ENCODE results near the gene REX1BD.

The REX1BD gene

DNA sequence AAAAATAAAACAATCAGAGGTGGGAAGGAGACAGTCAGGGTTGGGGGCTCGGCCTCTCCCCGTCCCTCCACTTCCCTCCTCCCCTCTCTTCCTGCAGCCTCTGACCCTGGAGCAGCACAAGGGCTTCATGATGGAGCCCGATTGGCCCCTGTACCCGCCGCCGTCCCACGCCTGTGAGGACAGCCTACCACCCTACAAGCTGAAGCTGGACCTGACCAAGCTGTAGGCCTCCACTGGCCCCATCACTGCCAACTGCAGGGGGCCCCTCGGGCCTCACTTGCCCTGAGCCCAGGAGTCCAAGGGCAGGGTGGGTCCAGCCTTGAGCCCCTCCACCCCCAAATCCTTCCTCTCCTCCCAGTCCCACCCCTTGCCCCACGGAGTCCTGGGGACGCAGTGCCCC lies 31.7 kb downstream of the REX1BD start:
- Histone ChIP-seq H3K4me3 (ENCODE audit: low read length) (no peak overlapping the region), H3K4me1 (ENCODE audit: insufficient read depth, low read length) (no peaks in the 10 kb centered on the region), H3K36me3 (ENCODE audit: insufficient read depth, low read length) (no peaks in the 10 kb centered on the region), H3K9me3 (ENCODE audit: low read length) (peaks cover 5% of the 10 kb centered on the region), H2AFZ (ENCODE audit: low read depth, low read length) (no peak overlapping the region), H3K27me3 (ENCODE audit: insufficient read depth, low read length) (peaks cover 4% of the 10 kb centered on the region)

DNA sequence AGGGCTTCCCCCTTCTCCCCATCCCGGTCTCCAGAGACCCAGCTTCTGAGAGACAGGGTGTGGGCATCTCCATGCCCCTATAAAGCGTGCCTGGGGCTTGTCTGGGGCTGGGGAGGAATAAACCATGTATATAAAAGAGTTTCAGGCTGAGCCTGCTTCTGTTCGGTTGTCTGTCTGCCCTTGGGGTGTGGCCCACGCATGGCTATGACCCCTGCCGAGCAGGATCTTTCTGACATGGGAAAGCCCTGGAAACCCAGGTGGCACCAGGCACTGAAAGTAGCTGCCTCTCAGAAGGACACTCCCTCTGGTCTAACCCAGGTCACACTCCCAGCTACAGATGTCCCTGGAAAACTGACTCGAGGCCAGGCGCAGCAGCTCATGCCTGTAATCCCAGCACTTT lies 32.3 kb downstream of the REX1BD start:
- H3K36me3 ChIP-seq (ENCODE audit: insufficient read depth, low read length): no peaks in the 10 kb centered on the region
- no peaks in the 10 kb centered on the region for H3K4me1 ChIP-seq (ENCODE audit: insufficient read depth, low read length)
- H3K27me3 ChIP-seq (ENCODE audit: insufficient read depth, low read length): peaks cover 1% of the 10 kb centered on the region
- no peak overlapping the region for H3K4me3 ChIP-seq (ENCODE audit: low read length)
- no peak overlapping the region for H2AFZ ChIP-seq (ENCODE audit: low read depth, low read length)
- H3K9me3 ChIP-seq (ENCODE audit: low read length): peaks cover 4% of the 10 kb centered on the region

DNA sequence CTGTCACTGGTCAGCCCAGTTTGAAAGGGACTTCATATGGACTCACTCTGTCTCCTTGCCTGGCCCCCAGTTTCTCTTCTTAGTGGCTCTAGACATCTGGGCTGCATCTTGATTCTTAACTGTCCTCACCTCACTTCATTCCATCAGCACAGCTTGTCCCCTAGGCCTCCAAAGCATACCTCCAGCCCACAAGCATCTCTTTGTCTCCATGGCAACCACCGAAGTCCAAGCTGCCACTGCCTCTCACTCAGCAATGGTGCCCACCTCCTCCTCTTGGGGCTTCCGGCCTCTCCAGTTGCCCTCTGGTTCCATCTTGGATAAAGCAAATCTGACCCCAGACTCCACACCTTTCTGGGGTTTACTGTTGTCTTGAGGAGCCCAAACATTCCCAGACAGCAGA lies 38.3 kb downstream of the REX1BD start:
- no peaks in the 10 kb centered on the region for H3K9me3 ChIP-seq (ENCODE audit: low read length)
- H3K27me3 ChIP-seq (ENCODE audit: insufficient read depth, low read length): no peaks in the 10 kb centered on the region
- no peak overlapping the region for H2AFZ ChIP-seq (ENCODE audit: low read depth, low read length)
- no peaks in the 10 kb centered on the region for H3K36me3 ChIP-seq (ENCODE audit: insufficient read depth, low read length)
- H3K4me3 ChIP-seq (ENCODE audit: low read length): no peak overlapping the region
- H3K4me1 ChIP-seq (ENCODE audit: insufficient read depth, low read length): peaks cover 13% of the 10 kb centered on the region

DNA sequence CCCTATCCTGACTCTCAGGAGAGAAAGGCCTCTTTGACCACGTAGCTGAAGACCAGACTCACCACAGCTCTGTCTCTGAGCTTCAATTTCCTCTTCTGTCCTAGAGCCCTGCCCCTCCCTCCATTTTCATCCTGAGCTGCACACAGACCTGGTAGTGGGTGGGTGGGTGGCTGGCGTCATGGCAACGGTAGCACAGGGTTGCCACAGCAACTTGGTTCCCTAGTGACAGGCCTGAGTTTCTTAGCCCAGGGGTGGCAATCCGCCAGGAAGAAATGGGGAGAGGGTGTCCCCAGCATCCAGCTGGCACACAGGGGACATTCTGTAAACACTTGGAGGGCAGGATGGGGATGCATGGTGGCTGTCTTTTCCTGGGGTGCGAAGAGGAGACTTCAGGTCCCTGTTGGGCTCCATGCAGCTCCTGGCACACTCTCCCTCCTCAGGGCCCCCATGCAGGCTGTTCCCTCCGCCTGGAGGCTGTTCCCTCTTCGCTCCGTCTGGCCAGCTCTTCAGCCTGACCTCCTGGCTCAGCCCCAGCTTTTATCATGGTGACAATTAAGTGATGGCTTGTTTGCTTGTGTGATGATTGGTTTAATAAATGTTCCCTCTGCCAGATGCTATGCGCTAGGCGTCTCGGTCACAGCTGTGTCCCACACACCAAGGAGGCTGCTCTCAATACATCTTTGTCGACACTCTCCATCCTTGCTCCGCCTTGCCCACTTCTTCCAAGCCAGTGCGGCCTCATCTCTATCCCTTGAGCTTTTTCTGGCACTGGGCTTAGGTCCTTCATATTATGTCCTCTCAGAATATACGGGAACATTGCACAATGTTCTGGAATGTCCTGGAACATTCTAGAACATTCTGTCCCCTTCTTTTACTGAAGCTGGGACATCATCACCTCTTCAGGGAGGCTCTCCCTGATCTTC lies 40.8 kb downstream of the REX1BD start:
- H3K4me3 ChIP-seq (ENCODE audit: low read length): no peak overlapping the region

DNA sequence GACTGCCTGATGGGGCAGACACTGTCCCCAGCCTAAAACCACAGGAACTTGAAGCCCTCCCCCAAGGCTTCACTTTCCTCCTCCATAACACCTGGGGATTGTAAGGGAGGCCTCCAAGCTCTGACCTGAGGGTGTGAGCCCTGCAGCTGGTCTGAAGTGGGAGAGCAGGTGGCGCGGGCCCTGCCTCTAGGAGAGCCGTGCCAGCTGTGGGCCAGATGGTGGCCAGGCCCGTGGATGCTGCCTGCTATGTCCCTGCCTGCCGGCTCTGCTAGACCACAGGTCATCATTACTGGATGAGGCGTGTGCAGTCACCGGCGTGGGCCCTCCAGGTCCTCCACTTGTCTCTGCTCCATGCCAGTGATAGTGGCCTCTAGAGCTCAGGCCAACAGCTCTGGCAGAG lies 44.7 kb downstream of the REX1BD start:
- H3K4me1 ChIP-seq (ENCODE audit: insufficient read depth, low read length): peaks cover 25% of the 10 kb centered on the region
- no peaks in the 10 kb centered on the region for H3K9me3 ChIP-seq (ENCODE audit: low read length)
- no peak overlapping the region for H2AFZ ChIP-seq (ENCODE audit: low read depth, low read length)
- H3K4me3 ChIP-seq (ENCODE audit: low read length): no peak overlapping the region
- H3K27me3 ChIP-seq (ENCODE audit: insufficient read depth, low read length): no peaks in the 10 kb centered on the region
- no peaks in the 10 kb centered on the region for H3K36me3 ChIP-seq (ENCODE audit: insufficient read depth, low read length)

More for the DNA sequence above, 40.8 kb downstream of the REX1BD start:
- Histone ChIP-seq H3K9me3 (ENCODE audit: low read length) (no peaks in the 10 kb centered on the region), H3K27me3 (ENCODE audit: insufficient read depth, low read length) (no peaks in the 10 kb centered on the region), H2AFZ (ENCODE audit: low read depth, low read length) (no peak overlapping the region), H3K4me1 (ENCODE audit: insufficient read depth, low read length) (peaks cover 13% of the 10 kb centered on the region), H3K36me3 (ENCODE audit: insufficient read depth, low read length) (no peaks in the 10 kb centered on the region)

DNA sequence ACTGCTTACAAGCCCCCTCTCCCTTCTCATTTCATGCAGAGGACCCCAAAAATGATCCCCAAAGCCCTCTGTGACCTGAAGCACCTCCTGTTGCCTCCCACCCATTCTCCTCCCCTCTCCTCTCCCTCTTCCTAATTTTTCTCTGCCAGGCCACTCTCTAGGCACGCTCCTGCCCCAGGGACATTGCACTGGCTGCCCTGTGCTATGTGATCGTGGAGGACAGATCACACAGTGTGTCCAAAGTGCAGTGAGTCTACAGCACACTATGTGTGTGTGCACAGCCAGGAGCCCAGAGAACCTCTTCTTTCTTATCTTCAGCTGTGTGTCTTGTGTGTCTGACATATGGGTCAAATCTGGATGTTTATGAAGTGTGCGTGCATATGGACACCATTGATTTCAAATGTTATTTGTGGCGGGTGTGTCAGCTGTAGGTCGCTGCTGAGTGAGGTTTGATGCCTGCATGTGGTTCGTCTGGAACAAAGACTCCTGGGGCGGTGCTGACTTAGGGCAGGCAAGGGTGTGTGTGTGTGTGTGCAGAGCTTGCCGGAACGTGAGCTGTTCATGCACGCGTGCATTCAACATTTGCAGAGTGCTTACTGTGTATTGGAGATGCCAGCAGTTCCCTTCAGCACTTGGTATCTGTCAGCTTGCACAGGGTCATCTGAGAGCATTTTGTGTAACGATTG lies 46.2 kb downstream of the REX1BD start:
- Histone ChIP-seq H3K4me3 (ENCODE audit: low read length) (no peak overlapping the region), H3K4me1 (ENCODE audit: insufficient read depth, low read length) (peaks cover 16% of the 10 kb centered on the region), H3K27me3 (ENCODE audit: insufficient read depth, low read length) (no peaks in the 10 kb centered on the region), H2AFZ (ENCODE audit: low read depth, low read length) (no peak overlapping the region), H3K36me3 (ENCODE audit: insufficient read depth, low read length) (no peaks in the 10 kb centered on the region), H3K9me3 (ENCODE audit: low read length) (no peaks in the 10 kb centered on the region)

DNA sequence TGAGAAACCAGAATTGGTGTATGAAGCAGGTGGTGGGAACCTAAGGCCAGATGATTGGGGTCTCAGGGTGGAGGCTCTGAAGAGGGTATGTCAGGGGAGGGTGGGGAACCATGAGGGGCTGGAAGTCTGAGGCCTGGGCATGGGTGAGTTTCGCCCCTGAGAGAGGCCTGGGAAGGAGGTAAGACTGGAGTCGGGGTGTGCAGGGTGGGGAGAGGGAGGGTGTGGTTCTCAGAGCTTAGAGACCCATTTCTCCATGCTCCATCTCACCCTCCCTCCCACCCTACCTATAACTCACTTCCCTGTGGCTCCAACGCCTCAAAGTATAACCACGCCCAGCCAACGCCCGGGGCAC lies 47.2 kb downstream of the REX1BD start:
- no peaks in the 10 kb centered on the region for H3K36me3 ChIP-seq (ENCODE audit: insufficient read depth, low read length)
- H3K4me3 ChIP-seq (ENCODE audit: low read length): peak overlapping the region; percentile 89
- H3K4me1 ChIP-seq (ENCODE audit: insufficient read depth, low read length): peaks cover 16% of the 10 kb centered on the region
- H3K9me3 ChIP-seq (ENCODE audit: low read length): no peaks in the 10 kb centered on the region
- no peaks in the 10 kb centered on the region for H3K27me3 ChIP-seq (ENCODE audit: insufficient read depth, low read length)
- H2AFZ ChIP-seq (ENCODE audit: low read depth, low read length): no peak overlapping the region

DNA sequence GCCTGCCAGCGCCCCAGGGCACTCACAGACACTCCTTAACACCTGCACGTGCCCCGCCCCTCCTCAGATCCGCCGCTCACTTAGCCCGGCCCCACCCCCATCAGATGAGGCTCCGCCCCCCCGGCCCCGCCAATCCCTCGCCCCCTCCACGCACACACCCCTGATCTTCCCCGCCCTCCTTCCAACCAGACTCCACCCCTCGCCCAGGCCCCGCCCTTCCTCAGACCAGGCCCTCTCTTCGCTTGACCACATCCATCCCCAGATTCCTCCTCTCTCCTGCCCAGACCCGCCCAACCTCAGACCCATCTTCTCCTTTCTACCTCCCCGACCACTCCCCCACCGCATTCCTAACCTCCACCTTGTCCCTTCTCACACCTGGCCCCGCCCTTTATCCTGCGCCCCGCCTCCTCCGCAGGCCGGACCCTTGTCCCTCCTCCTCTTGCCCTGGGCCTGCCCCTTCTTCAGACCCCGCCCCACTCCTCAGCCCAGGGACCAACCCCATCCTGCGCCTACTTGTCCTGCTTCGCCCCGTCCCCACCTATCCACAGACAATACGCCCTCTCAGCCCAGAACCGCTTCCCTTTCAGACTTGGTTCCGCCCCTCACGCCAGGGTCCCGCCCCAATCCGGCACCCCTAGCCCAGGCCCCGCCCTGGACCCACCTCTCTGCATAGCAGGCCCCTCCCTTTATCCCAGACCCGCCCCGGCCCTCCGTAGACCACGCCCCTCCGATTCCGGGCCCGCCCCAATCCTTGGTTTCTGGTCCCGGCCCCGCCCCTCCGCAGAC lies 47.8 kb downstream of the REX1BD start:
- H3K4me1 ChIP-seq (ENCODE audit: insufficient read depth, low read length): peaks cover 16% of the 10 kb centered on the region
- H3K36me3 ChIP-seq (ENCODE audit: insufficient read depth, low read length): no peaks in the 10 kb centered on the region
- H3K27me3 ChIP-seq (ENCODE audit: insufficient read depth, low read length): no peaks in the 10 kb centered on the region
- peak overlapping the region; percentile 77 for H2AFZ ChIP-seq (ENCODE audit: low read depth, low read length)
- H3K9me3 ChIP-seq (ENCODE audit: low read length): no peaks in the 10 kb centered on the region
- H3K4me3 ChIP-seq (ENCODE audit: low read length): peak overlapping the region; percentile 89

DNA sequence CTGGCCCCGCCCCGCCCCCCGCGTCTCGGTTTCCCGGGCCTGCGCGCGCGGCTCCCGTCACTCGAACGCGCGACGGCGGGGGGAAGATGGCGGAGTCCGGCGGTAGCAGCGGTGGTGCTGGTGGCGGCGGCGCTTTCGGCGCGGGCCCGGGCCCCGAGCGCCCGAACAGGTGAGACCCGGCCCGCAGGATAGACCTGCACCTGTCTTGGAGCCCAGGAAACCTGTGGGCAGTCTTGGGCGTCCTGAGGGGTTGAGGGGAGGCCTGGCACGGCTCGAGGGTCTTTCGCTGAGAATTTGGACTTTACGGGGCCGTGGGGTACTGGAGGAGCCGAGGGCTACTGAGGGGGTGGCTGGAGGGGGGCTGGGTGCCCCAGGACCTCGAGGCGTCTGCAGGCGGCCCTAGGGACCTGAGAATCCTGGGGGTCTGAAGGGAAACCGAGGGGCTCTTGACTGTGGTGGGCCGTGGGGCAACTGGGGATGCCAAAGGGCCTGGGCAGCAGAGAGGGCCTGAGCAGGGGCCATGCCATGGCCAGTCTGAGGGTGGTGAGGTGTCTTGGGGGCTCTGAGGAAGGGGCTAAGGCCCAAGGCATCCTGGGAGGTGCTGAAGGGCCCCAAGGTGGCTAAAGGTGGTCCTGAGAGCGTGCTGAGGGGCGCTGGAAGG lies 48.5 kb downstream of the REX1BD start, which contains the start of gene KLHL26:
Gene KLHL26 (plus strand): TSS at position 60 of the 661 bp plus-strand sequence. CDS start 27 bp downstream, at position 87.
- H3K36me3 ChIP-seq (ENCODE audit: insufficient read depth, low read length): no peaks in the 10 kb centered on the region
- H3K4me3 ChIP-seq (ENCODE audit: low read length): peak within 1 kb of the TSS; percentile 89
- H3K27me3 ChIP-seq (ENCODE audit: insufficient read depth, low read length): no peaks in the 10 kb centered on the region
- no peaks in the 10 kb centered on the region for H3K9me3 ChIP-seq (ENCODE audit: low read length)
- peaks cover 16% of the 10 kb centered on the region for H3K4me1 ChIP-seq (ENCODE audit: insufficient read depth, low read length)
- peak within 1 kb of the TSS; percentile 77 for H2AFZ ChIP-seq (ENCODE audit: low read depth, low read length)

DNA sequence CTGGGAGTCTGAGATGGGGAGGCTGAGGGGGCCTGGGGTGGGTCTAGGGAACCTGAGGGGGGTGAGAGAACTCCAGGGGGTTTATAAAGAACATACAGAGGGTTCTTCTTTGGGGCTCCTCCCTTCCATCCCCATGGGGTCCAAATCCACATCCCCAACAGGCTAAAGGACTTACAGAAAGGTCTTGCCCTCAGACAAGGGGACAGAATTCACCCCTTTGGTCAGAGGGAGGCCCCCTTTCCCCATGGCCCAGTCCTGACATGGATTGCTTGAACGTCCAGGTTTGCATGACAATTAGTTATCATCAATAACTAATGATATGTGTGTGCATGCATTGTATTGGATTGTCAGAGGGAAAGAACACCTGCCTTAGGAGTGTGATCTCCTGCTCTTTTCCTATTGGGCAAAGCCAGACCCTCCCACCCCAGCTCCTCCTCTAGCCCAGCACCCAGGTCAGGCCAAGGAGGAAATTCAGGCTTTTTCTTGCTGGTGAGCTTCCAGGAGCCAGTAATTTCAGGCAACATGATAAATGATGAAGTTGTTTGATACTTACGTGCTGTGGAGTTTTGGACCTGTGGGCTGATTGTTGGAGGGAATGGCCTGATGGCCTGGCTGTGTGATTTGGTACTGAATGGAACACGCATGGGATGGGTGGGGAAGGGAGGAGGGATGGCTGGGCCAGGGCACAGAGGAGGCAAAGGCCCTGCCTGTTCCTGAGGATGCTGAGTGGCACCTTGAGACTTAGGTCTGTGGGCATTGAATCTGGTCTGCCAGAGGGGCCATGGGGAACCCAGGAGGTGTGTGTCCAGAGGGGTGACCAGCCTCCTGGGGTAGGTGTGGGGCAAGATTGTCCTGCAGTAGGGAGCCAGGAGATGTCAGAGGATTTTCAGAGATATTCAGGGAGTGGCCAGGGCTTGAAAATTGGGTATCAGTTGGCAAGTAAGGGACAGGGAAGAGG lies 49.4 kb downstream of the REX1BD start:
- Histone ChIP-seq H3K27me3 (ENCODE audit: insufficient read depth, low read length) (no peaks in the 10 kb centered on the region), H2AFZ (ENCODE audit: low read depth, low read length) (no peak overlapping the region), H3K4me3 (ENCODE audit: low read length) (peak overlapping the region; percentile 89), H3K4me1 (ENCODE audit: insufficient read depth, low read length) (peaks cover 16% of the 10 kb centered on the region), H3K36me3 (ENCODE audit: insufficient read depth, low read length) (no peaks in the 10 kb centered on the region), H3K9me3 (ENCODE audit: low read length) (no peaks in the 10 kb centered on the region)

DNA sequence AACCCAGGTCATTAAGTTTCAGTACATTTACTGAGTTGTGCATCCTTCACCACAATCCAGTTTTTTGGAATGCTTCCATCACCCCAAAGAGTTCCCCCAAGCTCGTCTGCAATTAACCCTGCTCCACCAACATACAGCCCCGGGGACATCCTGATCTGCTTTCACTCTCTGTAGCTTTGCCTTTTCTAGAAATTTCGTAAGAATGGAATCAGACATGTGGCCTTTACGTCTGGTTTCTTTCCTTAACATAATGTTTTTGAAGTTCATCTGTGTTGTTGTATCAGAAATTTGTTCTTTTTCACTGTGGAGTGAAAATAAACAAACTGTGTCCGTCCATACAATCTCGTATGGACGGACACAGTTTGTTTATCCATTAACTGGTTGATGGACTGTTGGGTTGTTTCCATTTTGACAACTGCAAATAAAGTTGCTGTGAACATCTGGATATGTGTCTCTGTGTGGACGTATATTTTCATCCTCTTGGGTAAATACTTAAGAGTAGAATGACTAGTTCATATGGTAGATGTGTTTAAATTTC lies 51.2 kb downstream of the REX1BD start:
- Histone ChIP-seq H3K4me3 (ENCODE audit: low read length) (no peak overlapping the region), H2AFZ (ENCODE audit: low read depth, low read length) (no peak overlapping the region), H3K36me3 (ENCODE audit: insufficient read depth, low read length) (no peaks in the 10 kb centered on the region), H3K27me3 (ENCODE audit: insufficient read depth, low read length) (no peaks in the 10 kb centered on the region), H3K9me3 (ENCODE audit: low read length) (no peaks in the 10 kb centered on the region), H3K4me1 (ENCODE audit: insufficient read depth, low read length) (peaks cover 16% of the 10 kb centered on the region)
